HG02642 (cell line): ENCODE results near the gene ZNF253.
A peak's percentile ranks its signal among the peaks of the same experiment; 100 is the strongest.
"Not testable (repeated sequence)": the region's sequence is repeated elsewhere in the genome, so short reads cannot be mapped to it uniquely, and the experiment has no call there.

ENCODE experiments used
- ATAC-seq: cut with Tn5 transposase; IDR thresholded peaks from one replicate; pipeline ENCODE4 v1.9.1; 2021; ENCODE audit warnings: mild to moderate bottlenecking; ENCODE audit not compliant: unreplicated experiment, poor library complexity

Gene ZNF253

GRCh38 chr19:19865750-19866610 lies at the start of gene ZNF253:
Gene ZNF253 (plus strand): TSS chr19:19865882. CDS start chr19:19865997, 115 bp downstream.
- ATAC-seq = peak; percentile 98

GRCh38 chr19:19816679-19817078 lies 49.0 kb upstream of the ZNF253 start:
- no peak for ATAC-seq

GRCh38 chr19:19817357-19817756 lies 48.3 kb upstream of the ZNF253 start:
- no peak for ATAC-seq

GRCh38 chr19:19820774-19821320 lies 44.8 kb upstream of the ZNF253 start:
- ATAC-seq = no peak

GRCh38 chr19:19821366-19821951 lies 44.2 kb upstream of the ZNF253 start, which contains the start of gene ZNF506:
Gene ZNF506 (minus strand): TSS chr19:19821750. CDS start chr19:19821603, 147 bp downstream.
- peak; percentile 94 for ATAC-seq

- ATAC-seq = not testable (repeated sequence)
Measured at GRCh38 chr19:19821976-19822375, 43.7 kb upstream of the ZNF253 start.

GRCh38 chr19:19823916-19824315 lies 41.8 kb upstream of the ZNF253 start:
- no peak for ATAC-seq

GRCh38 chr19:19826875-19827274 lies 38.8 kb upstream of the ZNF253 start:
- ATAC-seq = no peak

GRCh38 chr19:19835560-19836038 lies 30.1 kb upstream of the ZNF253 start:
- ATAC-seq = no peak

- no peak for ATAC-seq
Measured at GRCh38 chr19:19847781-19848180, 17.9 kb upstream of the ZNF253 start.

- ATAC-seq = no peak
Measured at GRCh38 chr19:19849056-19849455, 16.6 kb upstream of the ZNF253 start.

- not testable (repeated sequence) for ATAC-seq
Measured at GRCh38 chr19:19851740-19852139, 13.9 kb upstream of the ZNF253 start.

GRCh38 chr19:19858751-19859150 lies 6.9 kb upstream of the ZNF253 start:
- no peak for ATAC-seq

- ATAC-seq = no peak
Measured at GRCh38 chr19:19860756-19861390, 4.8 kb upstream of the ZNF253 start.

- ATAC-seq = no peak
Measured at GRCh38 chr19:19866611-19867248, 1.0 kb downstream of the ZNF253 start.

GRCh38 chr19:19870086-19870485 lies 4.4 kb downstream of the ZNF253 start:
- ATAC-seq = not testable (repeated sequence)

GRCh38 chr19:19871932-19872331 lies 6.2 kb downstream of the ZNF253 start:
- ATAC-seq = no peak

- ATAC-seq = no peak
Measured at GRCh38 chr19:19873381-19873780, 7.7 kb downstream of the ZNF253 start.

GRCh38 chr19:19877724-19878123 lies 12.0 kb downstream of the ZNF253 start:
- no peak for ATAC-seq

GRCh38 chr19:19884583-19884982 lies 18.9 kb downstream of the ZNF253 start:
- no peak for ATAC-seq
